Measurements from ENCODE around the gene PIGN. TPM values are rescaled to one million over a fixed set of nuclear protein-coding genes. Genes with fewer than 3 reads are reported as not detected.
"Not testable (repeated sequence)": the region's sequence is repeated elsewhere in the genome, so short reads cannot be mapped to it uniquely, and the experiment has no call there.

Gene PIGN
- total RNA-seq, 2 donors from 2014 or later: 38.2 to 48.8 TPM

GRCh38 chr18:62172298-62172697, 14.6 kb downstream of the PIGN start:
- no peak for DNase-seq
- no peak overlapping the region for H3K4me3 Mint-ChIP-seq

GRCh38 chr18:62170857-62171256, 16.0 kb downstream of the PIGN start:
- no peaks in the 10 kb centered on the region for H3K4me1 ChIP-seq (ENCODE audit: control insufficient read depth, insufficient read depth, low read length)
- 100% methylated on average over 1 of the region's 1 CpG; no CpG with 5 or more reads in 1 of the 2 experiments for WGBS, 2 experiments (ENCODE audit: insufficient coverage in 1 of 2, insufficient read length in 1 of 2)
- peaks cover 8% of the 10 kb centered on the region for H3K9me3 Mint-ChIP-seq

More at GRCh38 chr18:62172298-62172697, 14.6 kb downstream of the PIGN start:
- Histone ChIP-seq H3K9ac (ENCODE audit: extremely low read depth, low read length, poor library complexity, severe bottlenecking) (no peak overlapping the region), H3K4me1 (ENCODE audit: control insufficient read depth, insufficient read depth, low read length) (no peaks in the 10 kb centered on the region), H3K27me3 (ENCODE audit: control insufficient read depth, insufficient read depth, low read length, poor library complexity, severe bottlenecking) (no peaks in the 10 kb centered on the region), H3K27ac (ENCODE audit: low read depth, low read length) (no peak overlapping the region), H3K4me3 (ENCODE audit: low read length) (no peak overlapping the region), H3K36me3 (ENCODE audit: control insufficient read depth, insufficient read depth, low read length) (no peaks in the 10 kb centered on the region), H3K9me3 (ENCODE audit: control insufficient read depth, low read length) (no peaks in the 10 kb centered on the region)
- H3K27ac Mint-ChIP-seq: no peak overlapping the region
- no peaks in the 10 kb centered on the region for H3K9me3 Mint-ChIP-seq
- TF ChIP-seq CTCF (conservative IDR thresholded peaks at IDR 0.05): no peak
- peaks cover 5% of the 10 kb centered on the region for H3K36me3 Mint-ChIP-seq (ENCODE audit: low read depth)
- no peaks in the 10 kb centered on the region for H3K27me3 Mint-ChIP-seq (ENCODE audit: insufficient read depth)
- H3K4me1 Mint-ChIP-seq: no peaks in the 10 kb centered on the region

GRCh38 chr18:62166524-62166923, 20.3 kb downstream of the PIGN start:
- H3K4me3 Mint-ChIP-seq; H3K27me3 ChIP-seq (ENCODE audit: control insufficient read depth, insufficient read depth, low read length, poor library complexity, severe bottlenecking); H3K36me3 ChIP-seq (ENCODE audit: control insufficient read depth, insufficient read depth, low read length); H3K9me3 ChIP-seq (ENCODE audit: control insufficient read depth, low read length); H3K27me3 Mint-ChIP-seq (ENCODE audit: insufficient read depth); H3K4me3 ChIP-seq (ENCODE audit: low read length); DNase-seq; H3K9ac ChIP-seq (ENCODE audit: extremely low read depth, low read length, poor library complexity, severe bottlenecking); H3K4me1 ChIP-seq (ENCODE audit: control insufficient read depth, insufficient read depth, low read length); H3K4me1 Mint-ChIP-seq; H3K27ac ChIP-seq (ENCODE audit: low read depth, low read length); H3K27ac Mint-ChIP-seq: not testable (repeated sequence)
- Mint-ChIP-seq H3K9me3 (peaks cover 10% of the 10 kb centered on the region), H3K36me3 (ENCODE audit: low read depth) (peaks cover 20% of the 10 kb centered on the region)
- WGBS, 2 experiments (ENCODE audit: insufficient coverage in 1 of 2, insufficient read length in 1 of 2): 93% methylated on average over 1 of the region's 1 CpG; no CpG with 5 or more reads in 1 of the 2 experiments

More at GRCh38 chr18:62170857-62171256, 16.0 kb downstream of the PIGN start:
- DNase-seq: no peak
- Histone ChIP-seq H3K27ac (ENCODE audit: low read depth, low read length) (no peak overlapping the region), H3K9me3 (ENCODE audit: control insufficient read depth, low read length) (no peaks in the 10 kb centered on the region), H3K36me3 (ENCODE audit: control insufficient read depth, insufficient read depth, low read length) (peaks cover 2% of the 10 kb centered on the region), H3K27me3 (ENCODE audit: control insufficient read depth, insufficient read depth, low read length, poor library complexity, severe bottlenecking) (no peaks in the 10 kb centered on the region), H3K4me3 (ENCODE audit: low read length) (no peak overlapping the region), H3K9ac (ENCODE audit: extremely low read depth, low read length, poor library complexity, severe bottlenecking) (no peak overlapping the region)
- no peaks in the 10 kb centered on the region for H3K27me3 Mint-ChIP-seq (ENCODE audit: insufficient read depth)
- H3K4me1 Mint-ChIP-seq: no peaks in the 10 kb centered on the region
- no peak for TF ChIP-seq CTCF (conservative IDR thresholded peaks at IDR 0.05)
- no peak overlapping the region for H3K4me3 Mint-ChIP-seq
- no peak overlapping the region for H3K27ac Mint-ChIP-seq
- peaks cover 11% of the 10 kb centered on the region for H3K36me3 Mint-ChIP-seq (ENCODE audit: low read depth)

GRCh38 chr18:62165583-62165982, 21.3 kb downstream of the PIGN start:
- no peak overlapping the region for H3K27ac ChIP-seq (ENCODE audit: low read depth, low read length)
- H3K36me3 ChIP-seq (ENCODE audit: control insufficient read depth, insufficient read depth, low read length): peaks cover 11% of the 10 kb centered on the region
- H3K4me1 ChIP-seq (ENCODE audit: control insufficient read depth, insufficient read depth, low read length): no peaks in the 10 kb centered on the region
- 98 to 100% methylated on average over 3 of the region's 3 CpGs for WGBS, 2 experiments (ENCODE audit: insufficient coverage in 1 of 2, insufficient read length in 1 of 2)
- no peak overlapping the region for H3K27ac Mint-ChIP-seq
- no peak overlapping the region for H3K9ac ChIP-seq (ENCODE audit: extremely low read depth, low read length, poor library complexity, severe bottlenecking)
- TF ChIP-seq CTCF (conservative IDR thresholded peaks at IDR 0.05): no peak
- no peaks in the 10 kb centered on the region for H3K27me3 ChIP-seq (ENCODE audit: control insufficient read depth, insufficient read depth, low read length, poor library complexity, severe bottlenecking)
- H3K4me3 Mint-ChIP-seq: no peak overlapping the region
- H3K36me3 Mint-ChIP-seq (ENCODE audit: low read depth): peaks cover 26% of the 10 kb centered on the region
- H3K27me3 Mint-ChIP-seq (ENCODE audit: insufficient read depth): no peaks in the 10 kb centered on the region
- no peaks in the 10 kb centered on the region for H3K9me3 ChIP-seq (ENCODE audit: control insufficient read depth, low read length)
- peaks cover 10% of the 10 kb centered on the region for H3K9me3 Mint-ChIP-seq
- H3K4me3 ChIP-seq (ENCODE audit: low read length): no peak overlapping the region
- DNase-seq: no peak
- H3K4me1 Mint-ChIP-seq: no peaks in the 10 kb centered on the region

All from endodermal cell (in vitro differentiated cells).